DND-41 (cell line): ENCODE data around the gene UVRAG.

Source experiments
- ATAC-seq: fragments of 200-7000 bp; cut with Tn5 transposase; 3 replicates; pipeline ENCODE4 v1.9.1; 2021; ENCODE audit warnings: low read depth; ENCODE audit not compliant: insufficient read depth
- DNase-seq: peaks from one replicate; pipeline ENCODE4 v3.0.0-alpha.2; 2020
- H2AFZ ChIP-seq: 2 replicates; pipeline ENCODE4 v1.6.0; 2012; ENCODE audit warnings: low read depth, low read length
- H3K27ac ChIP-seq: 2 replicates; pipeline ENCODE4 v1.5.1; 2012; ENCODE audit warnings: low read length, inconsistent platforms
- H3K27me3 ChIP-seq: fragments of 200-600 bp; sonication (generic); 2 replicates; pipeline ENCODE4 v1.6.0; 2012; ENCODE audit warnings: low read length, mild to moderate bottlenecking, inconsistent platforms; ENCODE audit not compliant: insufficient read depth, poor library complexity
- H3K36me3 ChIP-seq: 2 replicates; pipeline ENCODE4 v1.5.1; 2012; ENCODE audit warnings: low read length, inconsistent platforms; ENCODE audit not compliant: insufficient read depth
- H3K4me1 ChIP-seq: 2 replicates; pipeline ENCODE4 v1.5.1; 2012; ENCODE audit warnings: mild to moderate bottlenecking, low read length; ENCODE audit not compliant: insufficient read depth
- H3K4me2 ChIP-seq: 2 replicates; pipeline ENCODE4 v1.6.0; 2012; ENCODE audit warnings: mild to moderate bottlenecking, moderate library complexity, low read length, inconsistent platforms; ENCODE audit not compliant: insufficient read depth
- H3K4me3 ChIP-seq, 2 experiments: fragments of 200-600 bp in 1 of 2; shearing (Covaris generic) in 1 of 2; 2 replicates each; pipeline ENCODE4 v1.5.1; 2012 to 2016; ENCODE audit warnings: inconsistent platforms in 2 of 2, low read length in 2 of 2, mild to moderate bottlenecking in 2 of 2, low read depth in 1 of 2, moderate library complexity in 1 of 2
- H3K79me2 ChIP-seq: 2 replicates; pipeline ENCODE4 v1.6.0; 2012; ENCODE audit warnings: low read length, inconsistent platforms; ENCODE audit not compliant: insufficient read depth
- H3K9ac ChIP-seq: 2 replicates; pipeline ENCODE4 v1.6.0; 2012; ENCODE audit warnings: low read depth, mild to moderate bottlenecking, inconsistent platforms, low read length, moderate library complexity
- H3K9me3 ChIP-seq: 2 replicates; pipeline ENCODE4 v1.5.1; 2012; ENCODE audit warnings: low read length, moderate library complexity, mild to moderate bottlenecking, inconsistent platforms; ENCODE audit not compliant: insufficient read depth, severe bottlenecking
- H4K20me1 ChIP-seq: 2 replicates; pipeline ENCODE4 v1.6.0; 2012; ENCODE audit warnings: low read length; ENCODE audit not compliant: insufficient read depth
- EZH2 ChIP-seq: IDR thresholded peaks from 3 replicates; pipeline ENCODE4 v1.6.1; 2012; ENCODE audit warnings: borderline replicate concordance, low read depth, mild to moderate bottlenecking, moderate library complexity, low read length, inconsistent platforms; ENCODE audit not compliant: severe bottlenecking
- TF ChIP-seq, protein P1 (sequence below): IDR thresholded peaks from 2 replicates; pipeline ENCODE4 v1.5.1; 2012; ENCODE audit warnings: borderline replicate concordance, low read length, moderate library complexity, mild to moderate bottlenecking; ENCODE audit not compliant: poor library complexity, severe bottlenecking; ENCODE audit errors: extremely low read depth

UVRAG gene

DNA sequence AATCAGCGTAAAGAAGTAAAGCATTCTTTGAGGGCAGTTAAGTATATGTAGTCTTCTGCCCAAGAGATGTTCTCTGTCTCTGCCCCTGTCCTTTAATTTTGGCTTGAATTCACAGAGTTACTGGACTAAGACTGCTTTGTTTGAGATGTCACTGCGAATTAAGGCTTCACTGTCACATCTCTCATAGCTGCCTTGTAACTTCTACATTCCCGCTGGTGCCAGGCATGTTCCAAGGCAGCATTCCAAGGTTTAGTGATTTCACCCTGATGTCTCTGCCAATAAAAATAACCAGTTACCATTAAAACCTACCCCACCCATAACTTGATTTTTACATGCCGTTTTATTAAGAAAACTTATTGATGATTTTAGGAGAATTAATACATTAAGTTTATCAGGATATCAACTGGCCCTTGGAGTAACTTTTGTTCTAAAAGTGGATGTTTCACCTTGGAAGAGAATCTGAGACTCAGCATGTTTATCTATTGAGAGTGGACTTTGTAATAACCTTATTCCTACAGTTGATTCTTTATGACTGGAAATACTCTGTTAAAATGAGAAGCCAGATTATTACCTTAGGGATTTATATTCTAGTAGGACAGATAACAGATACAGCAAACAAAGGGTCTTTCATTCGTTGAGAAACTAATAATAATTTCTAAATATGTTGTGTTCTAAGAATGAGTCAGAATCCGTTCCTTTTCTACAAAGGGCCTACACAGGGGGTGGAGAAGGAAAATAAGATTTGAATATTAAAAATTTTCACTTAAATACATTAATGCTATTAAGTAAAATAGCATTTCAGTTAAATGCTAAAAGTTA is 110.2 kb downstream of the UVRAG start:
- H3K4me3 ChIP-seq = no peak overlapping the region
- H3K4me2 ChIP-seq = no peak overlapping the region
- DNase-seq = no peak
- H3K4me1 ChIP-seq = no peaks in the 10 kb centered on the region
- no peaks in the 10 kb centered on the region for H3K27me3 ChIP-seq
- H3K9me3 ChIP-seq = no peaks in the 10 kb centered on the region
- ATAC-seq = no peak
- H4K20me1 ChIP-seq = 0 out of 2 replicates have a peak, but pooled peaks cover 4% of the 10 kb centered on the region
- H3K79me2 ChIP-seq = no peaks in the 10 kb centered on the region
- H2AFZ ChIP-seq = no peak overlapping the region
- no peak for TF ChIP-seq EZH2
- TF ChIP-seq, protein P1, sequence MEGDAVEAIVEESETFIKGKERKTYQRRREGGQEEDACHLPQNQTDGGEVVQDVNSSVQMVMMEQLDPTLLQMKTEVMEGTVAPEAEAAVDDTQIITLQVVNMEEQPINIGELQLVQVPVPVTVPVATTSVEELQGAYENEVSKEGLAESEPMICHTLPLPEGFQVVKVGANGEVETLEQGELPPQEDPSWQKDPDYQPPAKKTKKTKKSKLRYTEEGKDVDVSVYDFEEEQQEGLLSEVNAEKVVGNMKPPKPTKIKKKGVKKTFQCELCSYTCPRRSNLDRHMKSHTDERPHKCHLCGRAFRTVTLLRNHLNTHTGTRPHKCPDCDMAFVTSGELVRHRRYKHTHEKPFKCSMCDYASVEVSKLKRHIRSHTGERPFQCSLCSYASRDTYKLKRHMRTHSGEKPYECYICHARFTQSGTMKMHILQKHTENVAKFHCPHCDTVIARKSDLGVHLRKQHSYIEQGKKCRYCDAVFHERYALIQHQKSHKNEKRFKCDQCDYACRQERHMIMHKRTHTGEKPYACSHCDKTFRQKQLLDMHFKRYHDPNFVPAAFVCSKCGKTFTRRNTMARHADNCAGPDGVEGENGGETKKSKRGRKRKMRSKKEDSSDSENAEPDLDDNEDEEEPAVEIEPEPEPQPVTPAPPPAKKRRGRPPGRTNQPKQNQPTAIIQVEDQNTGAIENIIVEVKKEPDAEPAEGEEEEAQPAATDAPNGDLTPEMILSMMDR = no peak
- H3K9ac ChIP-seq = no peak overlapping the region
- no peaks in the 10 kb centered on the region for H3K36me3 ChIP-seq
- no peak overlapping the region for H3K27ac ChIP-seq

DNA sequence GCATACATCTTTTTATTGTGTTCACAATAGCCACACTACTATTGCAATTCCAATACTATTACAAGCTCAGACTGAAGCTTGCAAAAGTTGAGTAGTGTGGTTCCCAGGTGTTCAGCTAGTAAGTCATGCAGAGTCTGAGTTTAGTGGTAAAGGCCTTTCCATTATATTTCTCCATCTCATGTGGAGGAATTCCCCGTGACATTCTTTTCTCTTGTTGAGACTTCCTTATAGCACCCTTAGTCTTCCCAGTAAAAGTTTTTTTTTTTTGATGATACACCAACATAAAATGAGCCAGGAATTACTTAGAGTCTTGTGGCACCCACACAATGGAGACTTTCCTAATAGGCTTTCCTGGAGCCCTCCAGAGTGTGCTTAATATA is 110.8 kb downstream of the UVRAG start:
- H3K27me3 ChIP-seq = no peaks in the 10 kb centered on the region
- H3K9me3 ChIP-seq = no peaks in the 10 kb centered on the region
- no peak overlapping the region for H3K27ac ChIP-seq
- 0 out of 2 replicates have a peak, but pooled peaks cover 4% of the 10 kb centered on the region for H4K20me1 ChIP-seq
- DNase-seq = no peak
- TF ChIP-seq EZH2 = no peak
- TF ChIP-seq, protein P1 = no peak
- no peaks in the 10 kb centered on the region for H3K4me1 ChIP-seq
- H3K36me3 ChIP-seq = no peaks in the 10 kb centered on the region
- H3K79me2 ChIP-seq = no peaks in the 10 kb centered on the region
- no peak overlapping the region for H3K4me2 ChIP-seq
- ATAC-seq = no peak
- no peak overlapping the region for H3K9ac ChIP-seq
- H2AFZ ChIP-seq = no peak overlapping the region
- no peak overlapping the region for H3K4me3 ChIP-seq

- ATAC-seq (no peak), DNase-seq (no peak)
- Histone ChIP-seq H3K27ac (no peak overlapping the region), H2AFZ (no peak overlapping the region), H3K4me3 (no peak overlapping the region), H3K4me1 (no peaks in the 10 kb centered on the region), H3K27me3 (no peaks in the 10 kb centered on the region), H3K79me2 (no peaks in the 10 kb centered on the region), H4K20me1 (0 out of 2 replicates have a peak, but pooled peaks cover 4% of the 10 kb centered on the region), H3K4me2 (no peak overlapping the region), H3K36me3 (no peaks in the 10 kb centered on the region), H3K9me3 (no peaks in the 10 kb centered on the region), H3K9ac (no peak overlapping the region)
- TF ChIP-seq EZH2 = no peak
- TF ChIP-seq, protein P1 = no peak
These were observed 114.7 kb downstream of the UVRAG start for GRCh38 chr11:75929706-75930105.
